Neural crest cell (in vitro differentiated cells): ENCODE results near the gene CPVL. TPM values are rescaled to one million over a fixed set of nuclear protein-coding genes. Genes with fewer than 3 reads are reported as not detected.

ENCODE experiments used
- DNase-seq: peaks from one replicate; pipeline ENCODE4 v3.0.0; 2021; ENCODE audit warnings: low read depth, mixed read lengths, low spot score
- H3K27ac Mint-ChIP-seq: one replicate; pipeline ENCODE4 v1.8.0; 2021; ENCODE audit warnings: mild to moderate bottlenecking, mixed read lengths; ENCODE audit not compliant: unreplicated experiment
- H3K27me3 Mint-ChIP-seq: 2 replicates; pipeline ENCODE4 v1.8.0; 2021; ENCODE audit warnings: low read depth, mild to moderate bottlenecking, mixed read lengths
- H3K36me3 Mint-ChIP-seq: 2 replicates; pipeline ENCODE4 v1.8.0; 2021; ENCODE audit warnings: low read depth, mild to moderate bottlenecking, mixed read lengths
- H3K4me1 Mint-ChIP-seq: 2 replicates; pipeline ENCODE4 v1.8.0; 2021; ENCODE audit warnings: mixed read lengths
- H3K4me3 Mint-ChIP-seq: one replicate; pipeline ENCODE4 v1.8.0; 2021; ENCODE audit warnings: mild to moderate bottlenecking, mixed read lengths
- H3K9me3 Mint-ChIP-seq: 2 replicates; pipeline ENCODE4 v1.8.0; 2021; ENCODE audit warnings: mixed read lengths
- CTCF ChIP-seq: fragments of 200-600 bp; sonication (generic); conservative IDR thresholded peaks from 2 replicates; pipeline ENCODE4 v1.5.0; 2021; ENCODE audit warnings: antibody characterized with exemption, mild to moderate bottlenecking
- total RNA-seq: library from RNA; stranded (reverse); gene quantifications from 2 replicates; pipeline ENCODE4 v1.2.1, GENCODE V29; 2021

CPVL gene
- total RNA-seq, 1 donor from 2014 or later, result 31.3 TPM

GRCh38 chr7:28954946-28955345 is 191.4 kb downstream of the CPVL start:
- no peak for TF ChIP-seq CTCF
- no peak for DNase-seq
- Mint-ChIP-seq H3K9me3 (no peaks in the 10 kb centered on the region), H3K27me3 (peaks cover 20% of the 10 kb centered on the region), H3K4me1 (peaks cover 51% of the 10 kb centered on the region), H3K27ac (no peak overlapping the region), H3K4me3 (peak overlapping the region; percentile 80), H3K36me3 (no peaks in the 10 kb centered on the region)

GRCh38 chr7:28954471-28954870 is 191.9 kb downstream of the CPVL start:
- no peak for TF ChIP-seq CTCF
- H3K36me3 Mint-ChIP-seq, result no peaks in the 10 kb centered on the region
- H3K4me3 Mint-ChIP-seq, result peak overlapping the region; percentile 80
- no peak overlapping the region for H3K27ac Mint-ChIP-seq
- peaks cover 20% of the 10 kb centered on the region for H3K27me3 Mint-ChIP-seq
- no peak for DNase-seq
- no peaks in the 10 kb centered on the region for H3K9me3 Mint-ChIP-seq
- H3K4me1 Mint-ChIP-seq, result peaks cover 51% of the 10 kb centered on the region

- no peak for TF ChIP-seq CTCF
- peak; percentile 28 for DNase-seq
- H3K4me1 Mint-ChIP-seq, result peaks cover 44% of the 10 kb centered on the region
- H3K36me3 Mint-ChIP-seq, result no peaks in the 10 kb centered on the region
- peaks cover 13% of the 10 kb centered on the region for H3K27me3 Mint-ChIP-seq
- peak overlapping the region; percentile 72 for H3K4me3 Mint-ChIP-seq
- no peak overlapping the region for H3K27ac Mint-ChIP-seq
- H3K9me3 Mint-ChIP-seq, result no peaks in the 10 kb centered on the region
Measured at GRCh38 chr7:28953633-28954032, 192.7 kb downstream of the CPVL start.

Other genes with a start within 250 kb of the CPVL start
- 60.7 and 61.5 TPM in 2 replicates for gene TRIL, start 188.2 kb downstream of the CPVL start, total RNA-seq
- gene CHN2, start 48.2 kb upstream of the CPVL start, total RNA-seq, result 15.4 and 15.9 TPM in 2 replicates